ENCODE measurements around the gene HDHD2. TPM values are rescaled to one million over a fixed set of nuclear protein-coding genes. Genes with fewer than 3 reads are reported as not detected.

HDHD2 gene
- total RNA-seq, 4 donors from 2014 or later = 39.8 to 114 (median 54.6) TPM

DNA sequence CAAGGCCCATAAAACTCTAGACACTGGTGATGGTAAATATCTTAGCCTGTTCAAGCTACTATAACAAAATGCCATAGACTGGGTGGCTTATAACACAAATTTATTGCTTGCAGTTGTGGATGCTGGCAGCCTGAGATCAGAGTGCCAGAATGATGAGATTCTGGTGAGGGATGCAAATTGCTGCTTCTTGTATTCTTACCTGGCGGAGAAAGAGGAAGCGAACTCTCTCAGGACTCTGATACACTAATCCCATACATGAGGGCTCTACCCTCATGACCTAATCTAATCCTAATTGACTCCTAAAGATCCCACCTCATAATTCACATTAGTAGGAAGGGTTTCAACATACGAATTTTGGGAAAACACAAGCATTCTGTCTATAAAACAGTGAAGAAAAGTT is 30.5 kb upstream of the HDHD2 start:
- Histone ChIP-seq H3K27ac (no peak overlapping the region), H3K4me3 (replicated peaks in 1 of 3) (no peak overlapping the region), H3K4me1 (peaks cover 0 to 3% of the 10 kb centered on the region in 2 donors), H3K36me3 (no peaks in the 10 kb centered on the region), H3K9me3 (no peaks in the 10 kb centered on the region), H3K27me3 (no peaks in the 10 kb centered on the region)
- 84 to 87% methylated on average over 3 of the region's 3 CpGs for WGBS, 2 donors
- intact Hi-C loops (cut with DNase I) = no loop called here
- TF ChIP-seq, protein P1, sequence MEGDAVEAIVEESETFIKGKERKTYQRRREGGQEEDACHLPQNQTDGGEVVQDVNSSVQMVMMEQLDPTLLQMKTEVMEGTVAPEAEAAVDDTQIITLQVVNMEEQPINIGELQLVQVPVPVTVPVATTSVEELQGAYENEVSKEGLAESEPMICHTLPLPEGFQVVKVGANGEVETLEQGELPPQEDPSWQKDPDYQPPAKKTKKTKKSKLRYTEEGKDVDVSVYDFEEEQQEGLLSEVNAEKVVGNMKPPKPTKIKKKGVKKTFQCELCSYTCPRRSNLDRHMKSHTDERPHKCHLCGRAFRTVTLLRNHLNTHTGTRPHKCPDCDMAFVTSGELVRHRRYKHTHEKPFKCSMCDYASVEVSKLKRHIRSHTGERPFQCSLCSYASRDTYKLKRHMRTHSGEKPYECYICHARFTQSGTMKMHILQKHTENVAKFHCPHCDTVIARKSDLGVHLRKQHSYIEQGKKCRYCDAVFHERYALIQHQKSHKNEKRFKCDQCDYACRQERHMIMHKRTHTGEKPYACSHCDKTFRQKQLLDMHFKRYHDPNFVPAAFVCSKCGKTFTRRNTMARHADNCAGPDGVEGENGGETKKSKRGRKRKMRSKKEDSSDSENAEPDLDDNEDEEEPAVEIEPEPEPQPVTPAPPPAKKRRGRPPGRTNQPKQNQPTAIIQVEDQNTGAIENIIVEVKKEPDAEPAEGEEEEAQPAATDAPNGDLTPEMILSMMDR (IDR thresholded peaks at IDR 0.05) = no peak
- TF ChIP-seq POLR2A (IDR thresholded peaks at IDR 0.05) = no peak
- DNase-seq = no peak

DNA sequence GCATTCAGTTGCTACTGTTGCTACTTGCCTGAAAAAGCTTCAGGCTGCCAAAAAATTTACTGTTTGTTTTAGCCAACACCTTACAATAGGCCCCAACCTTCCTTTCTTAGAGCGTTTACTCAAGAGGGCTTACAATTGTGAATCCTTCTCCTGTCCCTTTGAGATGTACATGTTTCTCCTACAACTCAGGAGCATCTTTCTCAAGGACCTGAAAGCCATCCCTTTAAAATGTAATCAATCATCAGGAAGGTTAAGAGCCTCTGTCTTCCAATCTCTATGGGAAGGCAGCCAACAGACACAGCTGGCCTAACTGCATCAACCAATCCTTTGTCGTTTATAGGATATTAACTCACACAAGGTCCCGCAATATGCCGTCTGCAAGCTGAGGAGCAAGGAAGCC is 29.2 kb upstream of the HDHD2 start:
- DNase-seq = no peak
- H3K4me1 ChIP-seq = peaks cover 4 to 10% of the 10 kb centered on the region in 2 donors
- intact Hi-C loops (cut with DNase I) = no loop called here
- no peak for TF ChIP-seq POLR2A (IDR thresholded peaks at IDR 0.05)
- TF ChIP-seq, protein P1 (IDR thresholded peaks at IDR 0.05) = no peak
- H3K4me3 ChIP-seq (replicated peaks in 1 of 3) = no peak overlapping the region
- H3K27ac ChIP-seq = no peak overlapping the region
- H3K27me3 ChIP-seq = no peaks in the 10 kb centered on the region
- WGBS, 2 donors = 45 to 59% methylated on average over 4 of the region's 4 CpGs
- H3K36me3 ChIP-seq = no peaks in the 10 kb centered on the region
- H3K9me3 ChIP-seq = no peaks in the 10 kb centered on the region

DNA sequence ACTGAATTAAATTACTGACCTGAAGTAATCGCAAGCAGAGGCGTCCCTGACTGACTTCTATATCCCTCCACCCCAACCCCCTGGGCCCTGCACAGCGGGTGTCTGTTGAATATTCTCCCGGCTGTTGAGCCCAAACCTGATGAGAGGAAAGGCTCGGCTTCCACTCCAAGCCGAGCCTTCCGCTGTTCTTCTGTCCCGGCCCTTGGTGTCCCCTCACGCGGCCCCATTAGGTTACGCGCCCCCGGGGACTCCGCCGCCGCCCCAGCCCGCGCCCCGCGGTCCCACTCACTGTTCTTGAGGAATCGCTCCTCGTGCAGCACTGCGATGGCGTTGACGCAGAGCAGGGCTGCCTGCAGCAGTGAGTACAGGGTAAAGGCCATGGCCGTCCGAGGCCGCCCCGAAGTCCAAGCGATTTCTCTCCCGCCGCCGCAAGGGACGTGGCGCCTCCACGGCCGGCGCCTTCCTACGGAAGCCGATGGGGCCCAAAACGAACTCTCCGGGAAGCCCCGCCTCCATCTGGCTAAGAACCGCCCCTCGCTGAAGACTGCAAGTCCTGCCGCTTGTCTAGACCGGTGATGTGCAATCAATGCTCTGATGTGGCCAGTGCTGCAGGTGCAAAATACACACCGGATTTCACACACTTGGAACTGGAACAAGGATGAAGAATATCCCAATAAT is 25.7 kb upstream of the HDHD2 start, which contains the start of gene IER3IP1:
IER3IP1 (minus strand) TSS at position 467 of the 678 bp plus-strand sequence; CDS start at position 380, 87 bp downstream.
- Histone ChIP-seq H3K27me3 (no peaks in the 10 kb centered on the region), H3K4me3 (replicated peaks in 1 of 3) (peak within 1 kb of the TSS; percentile 70 to 84 (median 72)), H3K27ac (peak within 1 kb of the TSS in 2 of 3 donors; percentile 78 to 82), H3K36me3 (no peaks in the 10 kb centered on the region), H3K9me3 (no peaks in the 10 kb centered on the region), H3K4me1 (peaks cover 16 to 17% of the 10 kb centered on the region in 2 donors)
- TF ChIP-seq, protein P1 (IDR thresholded peaks at IDR 0.05) = no peak
- peak in 1 of 2 donors; percentile 78 for TF ChIP-seq POLR2A (IDR thresholded peaks at IDR 0.05)
- 1 to 2% methylated on average over 21 to 38 of the region's 48 CpGs for WGBS, 2 donors
- DNase-seq = peak; percentile 88 to 90
- intact Hi-C loops (cut with DNase I) = no loop called here

DNA sequence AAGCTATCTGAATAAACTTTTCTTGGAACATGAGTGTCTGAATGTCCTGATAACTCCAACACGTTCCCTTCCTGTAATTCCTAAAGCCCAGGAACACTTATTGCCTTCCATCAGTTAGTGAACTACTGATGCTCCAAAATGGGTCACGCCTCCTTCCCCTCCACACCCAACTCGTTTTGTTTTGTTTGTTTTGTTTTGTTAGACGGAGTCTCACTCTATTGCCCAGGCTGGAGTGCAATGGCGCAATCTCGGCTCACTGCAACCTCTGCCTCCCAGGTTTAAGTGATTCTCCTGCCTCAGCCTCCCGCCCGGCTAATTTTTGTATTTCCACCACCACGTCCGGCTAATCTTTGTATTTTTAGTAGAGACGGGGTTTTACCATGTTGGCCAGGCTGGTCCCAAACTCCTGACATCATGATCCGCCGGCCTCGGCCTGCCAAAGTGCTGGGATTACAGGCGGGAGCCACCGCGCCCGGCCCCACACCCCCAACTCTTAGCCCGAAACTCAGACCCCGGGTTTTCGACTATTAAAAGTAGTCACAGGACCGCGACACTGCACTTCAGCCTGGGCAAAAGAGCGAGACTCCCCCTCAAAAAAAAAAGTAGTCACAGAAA is 25.1 kb upstream of the HDHD2 start:
- DNase-seq = peak; percentile 19 to 38
- TF ChIP-seq POLR2A (IDR thresholded peaks at IDR 0.05) = no peak
- TF ChIP-seq, protein P1 (IDR thresholded peaks at IDR 0.05) = no peak

More for the DNA sequence above, 25.1 kb upstream of the HDHD2 start:
- peaks cover 16 to 17% of the 10 kb centered on the region in 2 donors for H3K4me1 ChIP-seq
- peak overlapping the region; percentile 70 to 84 (median 72) for H3K4me3 ChIP-seq (replicated peaks in 1 of 3)
- 3% methylated on average over 23 to 24 of the region's 24 CpGs for WGBS, 2 donors
- H3K9me3 ChIP-seq = no peaks in the 10 kb centered on the region
- intact Hi-C loops (cut with DNase I) = no loop called here
- H3K36me3 ChIP-seq = no peaks in the 10 kb centered on the region
- H3K27ac ChIP-seq = peak overlapping the region in 2 of 3 donors; percentile 78 to 82
- H3K27me3 ChIP-seq = no peaks in the 10 kb centered on the region
